Measurements from ENCODE around the gene SOX18. TPM values are rescaled to one million over a fixed set of nuclear protein-coding genes. Genes with fewer than 3 reads are reported as not detected.
"Not testable (repeated sequence)": the region's sequence is repeated elsewhere in the genome, so short reads cannot be mapped to it uniquely, and the experiment has no call there.

The SOX18 gene
- total and polyA plus RNA-seq, 2 of the 4 experiments (the other 2 are of a cell fraction), result not detected

DNA sequence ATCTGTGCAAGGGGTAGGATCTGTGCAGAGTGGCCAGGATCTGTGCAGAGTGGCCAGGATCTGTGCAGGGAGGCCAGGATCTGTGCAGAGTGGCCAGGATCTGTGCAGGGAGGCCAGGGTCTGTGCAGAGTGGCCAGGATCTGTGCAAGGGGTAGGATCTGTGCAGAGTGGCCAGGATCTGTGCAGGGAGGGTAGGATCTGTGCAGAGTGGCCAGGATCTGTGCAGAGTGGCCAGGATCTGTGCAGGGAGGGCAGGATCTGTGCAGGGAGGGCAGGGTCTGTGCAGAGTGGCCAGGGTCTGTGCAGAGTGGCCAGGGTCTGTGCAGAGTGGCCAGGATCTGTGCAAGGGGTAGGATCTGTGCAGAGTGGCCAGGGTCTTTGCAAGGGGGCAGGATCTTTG is 39.1 kb upstream of the SOX18 start:
- not testable (repeated sequence) for DNase-seq; BruUV-seq (replicated peaks); H3K56ac ChIP-seq (ENCODE audit: extremely low read depth, insufficient read depth, low read length)

DNA sequence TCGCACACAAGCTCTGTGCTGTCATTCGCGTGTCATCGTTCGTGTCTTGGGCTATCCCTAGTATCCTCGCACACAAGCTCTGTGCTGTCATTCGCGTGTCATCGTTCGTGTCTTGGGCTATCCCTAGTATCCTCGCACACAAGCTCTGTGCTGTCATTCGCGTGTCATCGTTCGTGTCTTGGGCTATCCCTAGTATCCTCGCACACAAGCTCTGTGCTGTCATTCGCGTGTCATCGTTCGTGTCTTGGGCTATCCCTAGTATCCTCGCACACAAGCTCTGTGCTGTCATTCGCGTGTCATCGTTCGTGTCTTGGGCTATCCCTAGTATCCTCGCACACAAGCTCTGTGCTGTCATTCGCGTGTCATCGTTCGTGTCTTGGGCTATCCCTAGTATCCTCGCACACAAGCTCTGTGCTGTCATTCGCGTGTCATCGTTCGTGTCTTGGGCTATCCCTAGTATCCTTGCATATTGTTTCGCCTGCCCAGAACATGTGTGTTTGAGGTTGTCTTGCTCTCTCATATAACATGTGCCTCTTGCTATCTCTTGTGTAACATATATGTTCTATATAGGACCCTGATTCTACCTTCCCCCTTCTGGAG is 37.9 kb upstream of the SOX18 start:
- H2AK9ac ChIP-seq (replicated peaks; ENCODE audit: low read depth, low read length, poor library complexity); H3K56ac ChIP-seq (ENCODE audit: extremely low read depth, insufficient read depth, low read length); CTCF ChIA-PET; BruUV-seq (replicated peaks); H3K27ac ChIP-seq (ENCODE audit: insufficient read depth, low read length); H3K9ac ChIP-seq (ENCODE audit: low read depth, low read length); POLR2A ChIA-PET (ENCODE audit: unreplicated experiment); H3K14ac ChIP-seq (replicated peaks; ENCODE audit: low read depth, low read length); H4K91ac ChIP-seq (ENCODE audit: insufficient read depth, low read depth, low read length); H4K8ac ChIP-seq (ENCODE audit: low read depth in 2 of 2, low read length in 2 of 2); H2AFZ ChIP-seq (replicated peaks; ENCODE audit: low read length, poor library complexity); H3K9me3 ChIP-seq (ENCODE audit: control insufficient read depth, insufficient read depth, low read length); H3K4ac ChIP-seq (ENCODE audit: low read depth, low read length); H2AK5ac ChIP-seq (ENCODE audit: low read depth, low read length); H4K5ac ChIP-seq (ENCODE audit: low read depth, low read length); H3K18ac ChIP-seq (ENCODE audit: low read depth, low read length); in situ Hi-C loops (cut with MboI; ENCODE audit: low sequenced_read_pairs); H3K4me1 ChIP-seq (ENCODE audit: control insufficient read depth, insufficient read depth, low read length); H3K4me3 ChIP-seq (ENCODE audit: insufficient read depth, low read depth, low read length); DNase-seq; H2BK5ac ChIP-seq (ENCODE audit: low read depth, low read length, poor library complexity, severe bottlenecking); H2BK20ac ChIP-seq (ENCODE audit: low read depth, low read length); H2BK15ac ChIP-seq (ENCODE audit: low read depth, low read length); H3K23ac ChIP-seq (ENCODE audit: low read depth, low read length); H3K79me1 ChIP-seq (ENCODE audit: low read depth in 1 of 2, low read length in 2 of 2); H3K36me3 ChIP-seq (ENCODE audit: control insufficient read depth, insufficient read depth, low read length); dilution Hi-C loops (cut with HindIII; ENCODE audit: low sequenced_read_pairs, unreplicated experiment); H2BK120ac ChIP-seq (ENCODE audit: low read depth, low read length); H3K9me1 ChIP-seq (ENCODE audit: insufficient read depth, low read length); ATAC-seq (ENCODE audit: low read depth); intact Hi-C loops (cut with micrococcal nuclease); H3K4me2 ChIP-seq (ENCODE audit: low read depth, low read length): not testable (repeated sequence)
- Histone ChIP-seq H4K20me1 (ENCODE audit: insufficient read depth, low read length) (peaks cover 13% of the 10 kb centered on the region), H3K27me3 (ENCODE audit: control insufficient read depth, insufficient read depth, low read length) (peaks cover 61% of the 10 kb centered on the region)
- no CpG with 5 or more reads among the region's 36 CpGs for WGBS, 2 experiments (ENCODE audit: extremely low coverage in 2 of 2, insufficient read length in 1 of 2)

More for the DNA sequence above, 39.1 kb upstream of the SOX18 start:
- H3K9me1 ChIP-seq (ENCODE audit: insufficient read depth, low read length); H4K8ac ChIP-seq (ENCODE audit: low read depth in 2 of 2, low read length in 2 of 2); in situ Hi-C loops (cut with MboI; ENCODE audit: low sequenced_read_pairs); H3K36me3 ChIP-seq (ENCODE audit: control insufficient read depth, insufficient read depth, low read length); H3K4ac ChIP-seq (ENCODE audit: low read depth, low read length); H3K23ac ChIP-seq (ENCODE audit: low read depth, low read length); H3K9me3 ChIP-seq (ENCODE audit: control insufficient read depth, insufficient read depth, low read length); H3K4me2 ChIP-seq (ENCODE audit: low read depth, low read length); H2AFZ ChIP-seq (replicated peaks; ENCODE audit: low read length, poor library complexity); H2BK15ac ChIP-seq (ENCODE audit: low read depth, low read length); H4K20me1 ChIP-seq (ENCODE audit: insufficient read depth, low read length); POLR2A ChIA-PET (ENCODE audit: unreplicated experiment); dilution Hi-C loops (cut with HindIII; ENCODE audit: low sequenced_read_pairs, unreplicated experiment); H3K4me3 ChIP-seq (ENCODE audit: insufficient read depth, low read depth, low read length); H3K27ac ChIP-seq (ENCODE audit: insufficient read depth, low read length); H3K18ac ChIP-seq (ENCODE audit: low read depth, low read length); H4K5ac ChIP-seq (ENCODE audit: low read depth, low read length); H3K9ac ChIP-seq (ENCODE audit: low read depth, low read length); ATAC-seq (ENCODE audit: low read depth); H2AK9ac ChIP-seq (replicated peaks; ENCODE audit: low read depth, low read length, poor library complexity); H3K4me1 ChIP-seq (ENCODE audit: control insufficient read depth, insufficient read depth, low read length); CTCF ChIA-PET; H3K14ac ChIP-seq (replicated peaks; ENCODE audit: low read depth, low read length); H2BK5ac ChIP-seq (ENCODE audit: low read depth, low read length, poor library complexity, severe bottlenecking); H2BK20ac ChIP-seq (ENCODE audit: low read depth, low read length); intact Hi-C loops (cut with micrococcal nuclease); H2BK120ac ChIP-seq (ENCODE audit: low read depth, low read length); H2AK5ac ChIP-seq (ENCODE audit: low read depth, low read length); H3K79me1 ChIP-seq (ENCODE audit: low read depth in 1 of 2, low read length in 2 of 2); H4K91ac ChIP-seq (ENCODE audit: insufficient read depth, low read depth, low read length): not testable (repeated sequence)
- H3K27me3 ChIP-seq (ENCODE audit: control insufficient read depth, insufficient read depth, low read length), result peaks cover 58% of the 10 kb centered on the region
